GM10847 (cell line): Measurements from ENCODE around the gene PRKX.

ENCODE experiments used
- POLR2A ChIP-seq: IDR thresholded peaks from 2 replicates; pipeline ENCODE4 v1.6.1; 2011; ENCODE audit not compliant: insufficient read length; ENCODE audit errors: extremely low read depth

The PRKX gene

DNA sequence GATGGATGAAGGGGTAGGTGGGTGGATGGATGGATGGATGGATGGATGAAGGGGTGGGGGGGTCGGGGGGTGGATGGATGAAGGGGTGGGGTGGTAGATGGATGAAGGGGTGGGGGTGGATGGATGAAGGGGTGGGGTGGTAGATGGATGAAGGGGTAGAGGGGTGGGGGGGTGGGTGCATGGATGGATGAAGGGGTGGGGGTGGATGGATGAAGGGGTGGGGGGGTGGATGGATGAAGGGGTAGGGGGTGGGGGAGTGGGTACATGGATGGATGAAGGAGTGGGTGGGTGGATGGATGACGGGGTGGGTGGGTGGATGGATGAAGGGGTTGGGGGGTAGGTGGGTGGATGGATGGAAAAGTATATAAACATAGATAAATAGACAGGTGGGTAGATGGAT, 74.2 kb downstream of the PRKX start:
- no peak for TF ChIP-seq POLR2A

DNA sequence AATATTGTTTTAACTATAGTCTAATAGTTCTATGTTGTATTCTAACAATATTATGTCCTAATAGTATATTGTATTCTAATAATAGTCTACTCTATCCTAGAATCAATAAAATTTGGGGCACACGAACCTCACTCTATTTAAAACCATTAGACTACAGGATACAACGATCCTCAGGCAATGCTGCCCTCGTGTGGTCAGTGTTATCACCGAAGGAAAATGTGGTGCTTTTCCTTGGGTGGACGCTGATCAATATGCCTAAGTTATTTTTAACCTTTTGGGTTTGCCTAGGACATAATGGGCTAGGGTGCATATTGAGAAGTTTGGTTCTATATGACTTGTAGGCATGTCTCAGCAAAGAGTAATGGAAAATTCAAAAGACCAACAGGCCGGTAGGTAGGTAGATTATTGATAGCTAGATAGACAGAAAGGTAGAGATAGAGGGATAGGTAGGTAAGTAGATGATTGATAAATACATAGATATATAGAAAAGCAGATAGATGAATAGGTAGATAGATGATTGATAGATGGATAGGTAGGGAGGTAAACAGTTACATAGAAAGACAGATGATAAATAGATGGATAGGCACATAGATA, 75.1 kb downstream of the PRKX start:
- TF ChIP-seq POLR2A: no peak

DNA sequence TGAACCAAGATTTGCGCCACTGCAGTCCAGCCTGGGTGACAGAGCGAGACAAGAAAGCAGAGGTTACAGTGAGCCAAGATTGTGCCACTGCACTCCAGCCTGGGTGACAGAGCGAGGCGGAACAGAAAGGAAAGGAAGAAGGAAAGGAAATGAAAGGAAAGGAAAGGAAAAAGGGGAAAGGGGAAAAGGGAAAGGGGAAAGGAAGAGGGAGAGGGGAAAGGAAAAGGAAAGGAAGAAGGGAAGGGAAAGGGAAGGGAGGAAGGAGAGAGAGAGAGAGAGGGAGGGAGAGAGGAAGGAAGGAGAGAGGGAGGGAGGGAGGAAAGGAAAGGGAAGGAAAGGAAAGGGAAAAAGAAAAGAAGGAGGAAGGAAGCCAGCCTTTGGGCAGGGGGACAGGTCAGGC, 76.6 kb downstream of the PRKX start:
- no peak for TF ChIP-seq POLR2A

DNA sequence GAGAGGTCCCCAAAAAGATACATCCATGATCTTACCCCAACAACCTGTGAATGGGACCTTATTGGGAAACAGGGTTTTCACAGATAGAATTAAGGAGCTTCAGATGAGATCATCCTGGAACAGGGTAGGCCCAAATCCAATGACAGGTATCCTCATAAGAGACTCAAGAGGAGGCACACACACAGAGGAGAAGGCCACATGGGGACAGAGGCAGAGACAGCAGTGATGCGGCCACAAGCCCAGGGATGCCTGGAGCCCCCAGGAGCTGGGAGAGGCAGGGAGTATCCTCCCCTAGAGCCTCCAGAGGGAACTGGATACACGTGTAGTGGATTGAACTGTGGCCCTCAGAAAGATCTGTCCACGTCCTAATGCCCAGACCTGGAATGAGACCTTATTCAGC, 82.3 kb downstream of the PRKX start:
- no peak for TF ChIP-seq POLR2A

DNA sequence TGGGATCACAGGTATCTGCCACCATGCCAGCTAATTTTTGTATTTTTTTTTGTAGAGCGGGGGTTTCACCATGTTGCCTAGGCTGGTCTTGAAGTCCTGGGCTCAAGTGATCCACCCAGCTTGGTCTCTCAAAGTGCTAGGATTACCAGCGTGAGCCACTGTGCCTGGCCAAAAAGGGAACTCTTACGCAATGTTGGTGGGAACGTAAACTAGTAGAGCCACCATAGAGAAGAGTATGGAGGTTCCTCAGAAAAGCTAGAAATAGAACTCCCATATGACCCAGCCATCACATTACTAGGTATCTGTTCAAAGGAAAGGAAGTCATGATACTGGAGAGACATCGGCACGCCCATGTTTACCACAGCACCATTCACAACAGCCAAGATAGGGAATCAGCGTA, 85.9 kb downstream of the PRKX start:
- TF ChIP-seq POLR2A: no peak

DNA sequence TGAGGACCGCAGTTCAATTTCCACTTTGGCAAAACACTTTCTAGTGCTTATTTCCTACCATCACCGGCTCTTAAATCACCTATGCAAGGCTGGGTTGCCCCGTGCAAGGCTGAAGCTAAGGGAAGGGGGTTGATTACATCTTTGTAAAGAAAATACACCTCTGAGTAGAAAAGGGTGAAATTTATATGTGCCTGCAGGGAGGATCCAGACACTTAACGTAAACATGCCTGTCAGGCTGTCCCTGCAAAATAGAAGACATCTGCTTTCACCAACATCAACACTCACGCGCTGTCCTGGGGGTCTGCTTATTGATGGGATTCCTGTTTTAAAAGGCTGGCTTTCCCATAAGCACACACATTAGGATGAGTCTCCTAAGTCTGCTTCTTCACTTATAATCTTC, 92.0 kb downstream of the PRKX start:
- no peak for TF ChIP-seq POLR2A

DNA sequence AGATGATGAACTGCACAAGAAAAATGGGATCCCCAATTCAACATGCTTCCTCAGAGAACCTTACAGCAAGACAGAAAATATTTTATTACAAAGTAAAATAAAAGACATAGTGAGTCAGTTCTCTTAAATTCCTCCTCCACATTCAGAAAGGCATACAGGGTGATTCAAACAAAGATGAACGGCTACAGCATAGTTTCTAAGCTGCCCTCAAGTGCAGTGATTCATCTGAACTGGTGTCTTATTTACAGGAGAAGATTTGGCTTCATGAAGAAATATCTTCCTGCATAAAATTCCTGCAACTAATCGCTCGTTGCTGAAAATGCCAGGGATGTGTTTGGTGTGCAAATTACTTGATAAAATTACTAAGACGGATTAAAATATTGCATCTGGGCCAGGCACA, 103.6 kb downstream of the PRKX start:
- no peak for TF ChIP-seq POLR2A

DNA sequence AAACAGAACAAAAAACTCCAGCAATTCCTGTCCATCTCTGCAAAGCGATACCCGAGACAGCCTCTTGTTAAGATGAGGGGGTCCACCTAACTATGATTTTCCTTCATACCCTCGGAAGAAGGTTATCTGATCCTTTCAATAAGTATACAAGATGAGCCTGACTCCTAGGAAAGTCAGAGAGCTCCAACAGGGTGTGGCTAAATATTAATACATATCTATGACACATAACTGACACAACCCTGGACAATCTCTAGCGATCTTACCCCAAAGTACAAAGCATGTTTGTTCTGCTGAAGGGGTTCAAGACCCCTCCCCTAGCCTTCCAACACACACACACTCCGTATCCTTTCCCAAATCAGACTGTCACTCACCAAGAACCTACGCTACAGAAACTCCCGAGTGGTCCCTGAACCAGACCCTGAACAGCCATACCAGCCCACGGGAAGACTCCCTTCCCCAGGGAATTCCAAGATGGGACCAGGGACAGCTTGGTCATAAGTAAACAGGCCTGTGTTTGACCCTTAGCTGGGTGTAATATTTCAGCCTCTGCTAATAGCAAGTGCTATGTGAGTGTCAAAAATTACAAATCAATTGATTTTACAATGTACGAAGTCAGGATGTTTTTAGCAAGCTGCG, 110.3 kb downstream of the PRKX start:
- no peak for TF ChIP-seq POLR2A

DNA sequence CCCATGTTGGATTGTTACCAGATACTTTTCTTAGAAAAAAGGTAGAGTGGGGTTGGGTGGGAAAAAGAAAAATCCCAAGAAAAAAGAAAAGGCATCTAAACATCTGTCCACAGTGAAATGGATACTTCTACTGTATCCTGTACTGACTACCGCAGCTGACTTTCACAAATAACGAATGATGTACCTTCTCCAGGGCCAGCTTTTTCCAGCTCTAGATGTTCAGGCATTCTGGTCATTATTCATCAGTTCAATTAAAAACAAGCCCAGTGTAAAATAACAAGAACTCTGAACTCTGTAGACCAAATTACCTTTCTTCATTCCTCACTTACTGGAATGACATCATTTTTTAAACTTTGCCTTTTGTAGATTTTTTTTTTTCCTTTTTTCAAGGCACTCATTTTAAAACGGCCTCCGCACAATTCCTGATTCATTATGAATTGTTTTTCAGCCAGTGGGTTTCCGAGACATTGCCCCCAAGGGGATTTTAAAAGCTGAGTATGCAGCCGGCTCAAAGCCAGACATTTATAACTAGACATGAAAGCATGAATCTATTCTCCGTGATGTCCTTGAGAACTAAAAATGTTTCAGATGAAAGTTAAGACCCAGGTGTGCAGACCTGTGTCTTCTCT, 113.5 kb downstream of the PRKX start:
- no peak for TF ChIP-seq POLR2A

DNA sequence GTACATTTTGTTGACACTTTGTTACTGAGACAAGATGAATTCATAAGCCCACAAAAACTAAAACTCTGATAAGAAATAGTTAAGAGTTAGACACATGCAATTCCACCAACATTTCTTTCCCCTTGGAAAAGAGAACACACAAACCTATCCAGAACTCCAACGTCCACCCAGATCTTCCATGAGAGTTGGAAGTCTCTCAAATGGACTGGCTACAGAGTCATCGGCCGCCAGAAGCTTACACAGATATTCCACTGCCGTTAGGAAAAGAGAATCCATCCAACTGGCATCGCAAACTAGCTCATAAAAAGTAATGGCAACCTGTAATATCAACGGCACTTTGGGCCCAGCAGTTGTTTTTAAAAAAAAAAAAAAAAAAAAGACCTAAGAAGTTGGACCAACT, 114.7 kb downstream of the PRKX start:
- TF ChIP-seq POLR2A: no peak

DNA sequence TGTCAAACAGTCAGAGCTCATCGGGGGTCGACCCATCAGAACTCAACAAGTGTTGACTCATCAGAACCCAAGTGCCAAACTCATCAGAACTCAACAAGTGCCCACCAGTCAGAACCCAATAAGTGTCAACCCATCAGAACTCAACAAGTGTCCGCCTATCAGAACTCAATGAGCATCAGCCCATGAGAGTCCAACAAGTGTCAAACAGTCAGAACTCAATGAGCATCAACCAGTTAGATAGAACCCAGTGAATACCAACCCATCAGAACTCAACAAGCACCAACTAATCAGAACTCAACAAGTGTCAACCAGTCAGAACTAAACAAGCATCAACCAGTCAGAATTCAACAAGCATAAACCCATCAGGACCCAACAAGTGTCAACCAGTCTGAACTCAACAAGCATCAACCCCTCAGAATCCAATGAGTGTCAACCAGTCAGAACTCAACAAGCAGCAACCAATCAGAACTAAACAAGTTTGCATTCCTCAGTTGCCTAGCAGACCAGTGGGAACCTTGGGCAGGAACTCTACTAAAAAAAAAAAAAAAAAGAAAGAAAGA, 115.3 kb downstream of the PRKX start:
- no peak for TF ChIP-seq POLR2A

DNA sequence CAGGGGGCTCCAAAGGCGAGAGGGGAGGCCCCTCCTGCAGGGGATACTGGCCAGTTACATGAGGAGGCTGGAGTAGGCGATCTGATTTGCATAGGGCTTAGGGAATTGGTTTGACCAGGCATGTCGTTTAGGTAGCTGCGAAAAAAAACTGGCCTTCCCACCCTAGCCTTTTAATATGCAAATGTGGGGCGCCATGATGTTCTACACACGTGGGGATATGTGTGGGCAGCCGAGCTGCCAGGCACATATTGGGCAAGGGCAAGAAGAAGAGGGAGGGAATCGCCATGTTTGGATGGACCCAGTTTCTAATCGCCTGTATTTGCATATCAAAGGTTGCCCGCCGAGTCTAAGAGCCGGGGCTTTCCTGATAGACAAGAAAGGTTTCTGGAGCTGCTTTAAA, 121.3 kb downstream of the PRKX start:
- TF ChIP-seq POLR2A: no peak

DNA sequence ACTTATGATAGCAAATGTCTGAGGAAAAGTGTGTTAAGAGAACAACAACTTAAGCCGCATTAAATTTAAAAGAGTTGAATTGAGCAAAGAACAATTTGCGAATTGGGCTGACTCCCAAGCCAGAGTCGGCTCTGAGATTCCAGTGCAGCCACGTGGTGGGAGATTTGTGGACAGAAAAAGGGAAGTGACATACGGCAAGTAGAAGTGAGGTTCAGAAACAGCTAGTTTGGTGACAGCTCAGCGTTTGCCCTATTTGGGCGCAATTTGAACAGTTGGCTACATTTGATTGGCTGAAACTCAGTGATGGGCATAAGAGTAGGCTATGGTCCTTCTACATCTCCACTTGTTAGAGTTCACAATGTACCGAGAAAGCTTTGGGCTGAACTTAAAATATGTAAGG, 124.0 kb downstream of the PRKX start:
- no peak for TF ChIP-seq POLR2A

DNA sequence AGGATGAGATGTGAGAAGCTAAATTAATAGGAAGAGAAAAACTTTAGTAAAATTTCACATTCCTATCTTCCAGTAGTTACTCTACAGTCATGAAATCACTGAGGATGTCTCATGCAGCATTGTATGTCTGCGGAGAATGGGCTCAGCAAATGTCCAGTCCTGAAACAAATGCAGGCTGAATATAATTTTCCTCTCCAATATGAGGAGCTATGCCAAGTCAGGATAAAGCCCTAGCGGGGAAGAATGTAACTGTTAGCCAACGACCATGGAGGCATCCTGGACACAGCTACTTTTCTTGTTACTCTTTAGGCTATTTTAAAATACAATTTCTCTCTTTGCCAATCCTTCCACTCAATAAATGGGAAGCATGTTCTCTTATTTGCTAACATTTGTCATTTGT, 127.7 kb downstream of the PRKX start:
- TF ChIP-seq POLR2A: no peak

DNA sequence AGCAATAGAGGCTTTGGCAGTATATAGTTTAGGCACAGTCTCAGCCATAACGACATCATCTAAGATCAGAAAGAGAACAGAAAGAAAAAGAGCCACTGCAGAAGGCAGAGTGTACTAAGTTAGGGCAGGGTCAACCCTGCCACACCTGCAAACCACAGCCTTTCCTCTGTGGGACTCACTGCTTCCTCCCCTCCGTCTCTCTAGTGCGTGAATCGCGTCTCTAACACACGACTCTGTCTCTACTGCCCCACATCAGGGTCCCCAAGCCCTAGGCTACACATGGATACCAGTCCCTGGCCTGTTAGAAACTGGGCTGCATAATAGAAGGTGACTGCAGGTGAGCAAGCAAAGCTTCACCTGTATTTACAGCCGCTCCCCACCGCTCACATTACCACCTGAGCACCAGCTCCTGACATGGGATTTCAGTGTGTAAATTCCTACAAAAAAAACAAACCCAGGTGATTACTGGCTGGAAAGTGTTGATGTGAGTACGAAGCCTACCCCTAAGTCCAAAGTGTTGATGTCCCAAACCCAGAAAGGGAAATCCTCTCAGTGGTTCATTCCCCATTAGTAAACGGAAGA, 128.9 kb downstream of the PRKX start:
- no peak for TF ChIP-seq POLR2A

DNA sequence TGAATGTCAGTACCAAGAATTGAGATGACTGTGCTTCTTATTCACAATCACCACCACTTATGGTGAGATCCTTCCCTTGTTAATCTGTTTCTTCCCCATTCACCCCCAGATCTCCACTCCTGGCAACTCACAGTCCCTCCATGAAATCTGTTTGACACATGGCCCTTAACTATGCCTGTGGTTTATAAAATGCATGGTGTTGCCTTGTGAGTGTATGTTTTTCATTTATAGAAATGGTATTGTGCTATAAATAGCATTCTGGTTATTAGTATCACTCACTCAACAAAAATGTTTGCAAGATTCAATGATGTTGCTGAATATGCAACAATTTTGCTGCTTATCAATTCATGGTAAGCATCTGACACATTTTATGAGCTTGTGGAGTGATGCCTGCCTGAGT, 131.0 kb downstream of the PRKX start:
- no peak for TF ChIP-seq POLR2A
